Upper lobe of left lung (tissue), 4 donors: Measurements from ENCODE around the gene OR2AG1.

Experiments
- POLR2A ChIP-seq, 4 donors: fragments of 450-650 bp; IDR thresholded peaks; one replicate each; pipeline ENCODE4 v1.5.1; 2016 to 2017; ENCODE audit warnings: antibody characterized with exemption in 4 of 4, mild to moderate bottlenecking in 2 of 4
- POLR2AphosphoS5 ChIP-seq, 2 donors: sonication (generic); formaldehyde crosslinking; IDR thresholded peaks; one replicate each; pipeline ENCODE4 v1.5.1; 2017; ENCODE audit warnings: antibody characterized with exemption in 2 of 2
- TF ChIP-seq, protein P1 (sequence below), 6 experiments: fragments of 450-650 bp in 4 of 6; fragments of 200-600 bp in 2 of 6; sonication (generic) in 2 of 6; IDR thresholded peaks; one replicate each; pipeline ENCODE4 v1.5.1; 2016 to 2019; ENCODE audit warnings: antibody characterized with exemption in 6 of 6

DNA sequence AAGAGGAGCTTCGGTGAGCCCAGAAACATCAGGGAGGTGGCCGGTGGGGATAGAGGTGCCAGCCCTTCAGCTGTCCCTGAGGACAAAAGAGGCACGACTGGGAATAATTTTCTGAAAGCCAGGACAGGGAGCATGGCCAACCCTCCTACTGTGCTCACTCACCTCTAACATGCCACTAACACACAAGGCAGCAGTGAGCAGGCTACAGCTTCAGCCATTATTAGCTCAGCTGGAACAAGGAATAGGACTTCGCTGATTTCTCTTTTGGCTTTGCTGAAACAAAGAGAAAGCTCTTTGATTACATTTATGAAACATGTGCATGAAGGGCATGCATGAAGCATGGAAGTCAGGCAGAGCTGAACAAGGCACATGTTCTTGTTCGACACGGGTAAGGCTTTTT is 50.5 kb downstream of the OR2AG1 start:
- TF ChIP-seq, protein P1, sequence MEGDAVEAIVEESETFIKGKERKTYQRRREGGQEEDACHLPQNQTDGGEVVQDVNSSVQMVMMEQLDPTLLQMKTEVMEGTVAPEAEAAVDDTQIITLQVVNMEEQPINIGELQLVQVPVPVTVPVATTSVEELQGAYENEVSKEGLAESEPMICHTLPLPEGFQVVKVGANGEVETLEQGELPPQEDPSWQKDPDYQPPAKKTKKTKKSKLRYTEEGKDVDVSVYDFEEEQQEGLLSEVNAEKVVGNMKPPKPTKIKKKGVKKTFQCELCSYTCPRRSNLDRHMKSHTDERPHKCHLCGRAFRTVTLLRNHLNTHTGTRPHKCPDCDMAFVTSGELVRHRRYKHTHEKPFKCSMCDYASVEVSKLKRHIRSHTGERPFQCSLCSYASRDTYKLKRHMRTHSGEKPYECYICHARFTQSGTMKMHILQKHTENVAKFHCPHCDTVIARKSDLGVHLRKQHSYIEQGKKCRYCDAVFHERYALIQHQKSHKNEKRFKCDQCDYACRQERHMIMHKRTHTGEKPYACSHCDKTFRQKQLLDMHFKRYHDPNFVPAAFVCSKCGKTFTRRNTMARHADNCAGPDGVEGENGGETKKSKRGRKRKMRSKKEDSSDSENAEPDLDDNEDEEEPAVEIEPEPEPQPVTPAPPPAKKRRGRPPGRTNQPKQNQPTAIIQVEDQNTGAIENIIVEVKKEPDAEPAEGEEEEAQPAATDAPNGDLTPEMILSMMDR (IDR thresholded peaks at IDR 0.05) = no peak
- no peak for TF ChIP-seq POLR2AphosphoS5 (IDR thresholded peaks at IDR 0.05)
- TF ChIP-seq POLR2A (IDR thresholded peaks at IDR 0.05) = no peak
